Activated CD4-positive, alpha-beta T cell treated with anti-CD3 and anti-CD28 coated beads, Interleukin-2, Interleukin-4, amounts not matched to agents 100 ng/mL and 50 ng/mL, durations not matched to agents 16 hours and 8 hours (primary cell): ENCODE results near the gene SPACA5.
"Not testable (repeated sequence)": the region's sequence is repeated elsewhere in the genome, so short reads cannot be mapped to it uniquely, and the experiment has no call there.

Source experiments
- DNase-seq: peaks from one replicate; pipeline ENCODE4 v3.0.0-alpha.2; 2020; ENCODE audit warnings: low spot score

Gene SPACA5

GRCh38 chrX:48021026-48021900, 14.5 kb downstream of the SPACA5 start:
- DNase-seq: peak; percentile 33

GRCh38 chrX:48022100-48022499, 15.3 kb downstream of the SPACA5 start:
- DNase-seq: no peak

- DNase-seq: no peak
Measured at GRCh38 chrX:48022738-48023137, 15.9 kb downstream of the SPACA5 start.

- peak; percentile 54 for DNase-seq
Measured at GRCh38 chrX:48025561-48025960, 18.8 kb downstream of the SPACA5 start.

GRCh38 chrX:48027545-48027944, 20.8 kb downstream of the SPACA5 start:
- DNase-seq: not testable (repeated sequence)

GRCh38 chrX:48028091-48028490, 21.3 kb downstream of the SPACA5 start:
- DNase-seq: no peak

GRCh38 chrX:48030237-48030636, 23.4 kb downstream of the SPACA5 start:
- DNase-seq: no peak

- DNase-seq: not testable (repeated sequence)
Measured at GRCh38 chrX:48030641-48031173, 23.9 kb downstream of the SPACA5 start.

GRCh38 chrX:48035891-48036290, 29.1 kb downstream of the SPACA5 start:
- no peak for DNase-seq

GRCh38 chrX:48043056-48043455, 36.3 kb downstream of the SPACA5 start:
- DNase-seq: no peak

GRCh38 chrX:48045410-48046311, 38.9 kb downstream of the SPACA5 start:
- DNase-seq: no peak

GRCh38 chrX:48046846-48047245, 40.1 kb downstream of the SPACA5 start:
- no peak for DNase-seq

- DNase-seq: no peak
Measured at GRCh38 chrX:48058621-48059295, 52.0 kb downstream of the SPACA5 start.

- no peak for DNase-seq
Measured at GRCh38 chrX:48059296-48059639, 52.5 kb downstream of the SPACA5 start.
